Left lung (tissue), 14 donors: ENCODE measurements around the gene PITX3. TPM values are rescaled to one million over a fixed set of nuclear protein-coding genes. Genes with fewer than 3 reads are reported as not detected.

ENCODE experiments used
- ATAC-seq: fragments of 200-7000 bp; cut with Tn5 transposase; one replicate; pipeline ENCODE4 v1.9.1; 2020; ENCODE audit warnings: moderate library complexity
- DNase-seq, 4 donors: peaks; one replicate each; pipeline ENCODE4 v3.0.0-alpha.2; 2013 to 2020
- H3K27ac ChIP-seq, 2 donors: fragments of 200-600 bp; sonication (generic) in 1 of 2; one replicate each; pipeline versions ENCODE4 v1.5.0 to v1.8.0; 2020 to 2021
- H3K27me3 ChIP-seq, 2 donors: fragments of 200-600 bp; sonication (generic) in 1 of 2; one replicate each; pipeline versions ENCODE4 v1.5.0 to v1.8.0; 2020 to 2021
- H3K36me3 ChIP-seq, 2 donors: fragments of 200-600 bp; sonication (generic) in 1 of 2; one replicate each; pipeline versions ENCODE4 v1.5.0 to v1.8.0; 2020 to 2021
- H3K4me1 ChIP-seq, 2 donors: fragments of 200-600 bp; one replicate each; pipeline ENCODE4 v1.8.0; 2021
- H3K4me3 ChIP-seq, 2 donors: fragments of 200-600 bp; sonication (generic) in 1 of 2; one replicate each; pipeline versions ENCODE4 v1.5.0 to v1.8.0; 2020 to 2021; ENCODE audit warnings: mild to moderate bottlenecking in 1 of 2
- H3K9me3 ChIP-seq, 2 donors: fragments of 200-600 bp; sonication (generic) in 1 of 2; one replicate each; pipeline versions ENCODE4 v1.5.0 to v1.8.0; 2020 to 2021
- intact Hi-C, 2 donors: fragments of 100-400 bp; cut with DNase I; formaldehyde crosslinking; loops; one replicate each; pipeline versions ENCODE4 v1.11.2 to v1.14.2; 2022
- long read RNA-seq, 12 donors: library from polyadenylated mRNA in 2 of 12; unstranded in 2 of 12; transcript quantifications; one replicate each; pipeline ENCODE4 v2.0.0 and lab custom pipeline, GENCODE V29; 2019 to 2026
- polyA plus RNA-seq, 6 donors: library from polyadenylated mRNA; unstranded; fragments of 120-200 nt; gene quantifications; one replicate each; pipeline ENCODE4 v1.2.1, GENCODE V29; 2013; ENCODE audit not compliant: insufficient read length in 6 of 6
- total RNA-seq, 2 donors: library from RNA; stranded (reverse); fragmentation: NEBNext Ultra II Directional; extraction: Animal tissue kit (Norgen Biotek cat#: 25700); gene quantifications; one replicate each; pipeline ENCODE4 v1.2.1, GENCODE V29; 2021
- TF ChIP-seq, protein P1 (sequence below), 2 donors: fragments of 200-600 bp; sonication (generic) in 1 of 2; IDR thresholded peaks; one replicate each; pipeline versions ENCODE4 v1.5.0 to v1.8.0; 2021; ENCODE audit warnings: antibody characterized with exemption in 2 of 2
- donor health status: DM: no; HTN: yes; CAD: no.
- donor health status: DM: no; HTN: no; CAD: no.

The PITX3 gene
- total RNA-seq (under 1 TPM in 1 of 2 donors, not detected in 1; 0.29 TPM), polyA plus RNA-seq (1 to 10 TPM in 1 of 6 donors, under 1 TPM in 5; 0.28 to 1.4 (median 0.34) TPM)
- long read RNA-seq, donor 1 = 0 reads
- long read RNA-seq, donor 2, partial matches to known transcripts = 0 of 1 reads
- long read RNA-seq, donor 2, other reads (novel, unspliced or antisense) = 0 of 1 reads
- long read RNA-seq, donor 3 = 0 reads
- long read RNA-seq, donor 4 = 0 reads
- long read RNA-seq, donor 5 = 0 reads
- long read RNA-seq, donor 6 = 0 reads
- long read RNA-seq, donor 7 = 0 reads
- long read RNA-seq, donor 8 = 0 reads
- long read RNA-seq, donor 9 = 0 reads
- long read RNA-seq, donor 10 = 0 reads
- long read RNA-seq, donor 11 = 0 reads
- long read RNA-seq, donor 12 = 0 reads

DNA sequence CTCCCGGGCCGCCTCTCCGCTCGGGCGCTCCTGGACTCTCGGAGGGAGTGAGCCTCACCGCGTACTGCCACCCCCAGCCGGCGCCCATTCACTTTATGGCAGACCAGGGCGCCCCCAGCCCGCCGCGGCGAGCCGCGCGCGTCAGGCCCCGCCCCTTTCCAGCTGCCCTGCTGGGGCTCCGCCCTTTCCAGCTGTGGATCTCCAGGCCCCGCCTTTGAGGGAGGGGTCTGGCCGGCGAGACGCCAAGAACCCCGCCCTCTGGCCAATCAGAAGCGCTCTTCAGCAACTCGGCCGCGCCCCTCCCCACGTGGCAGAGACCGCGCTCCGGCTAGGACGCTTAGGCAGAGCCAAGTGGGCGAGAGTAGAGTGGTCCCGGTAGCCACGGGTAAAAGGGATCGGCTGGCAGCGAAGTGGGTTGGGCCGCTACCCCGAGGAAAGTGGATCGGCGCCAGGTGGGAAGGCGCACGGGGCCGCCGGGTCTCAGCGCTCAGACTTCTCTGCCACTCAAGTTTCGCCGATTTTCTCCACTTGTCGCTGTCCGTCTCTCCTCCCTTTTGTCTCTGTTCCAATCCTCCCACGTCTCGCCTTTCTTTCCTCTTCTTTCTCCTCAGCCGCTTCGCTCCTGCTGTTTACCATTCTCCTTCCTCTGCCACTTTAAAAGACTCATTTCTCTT, at the start of gene PITX3:
PITX3 (minus strand) TSS at position 69 of the 674 bp plus-strand sequence. CDS start 9,432 bp downstream, outside the sequence.
- peak; percentile 93 to 97 (median 95) for DNase-seq
- H3K27me3 ChIP-seq = peaks cover 0 to 56% of the 10 kb centered on the region in 2 donors
- H3K27ac ChIP-seq = no peak within 1 kb of the TSS
- peaks cover 18 to 35% of the 10 kb centered on the region in 2 donors for H3K4me1 ChIP-seq
- peak within 1 kb of the TSS; percentile 48 to 54 for H3K4me3 ChIP-seq
- no peaks in the 10 kb centered on the region for H3K9me3 ChIP-seq
- TF ChIP-seq, protein P1, sequence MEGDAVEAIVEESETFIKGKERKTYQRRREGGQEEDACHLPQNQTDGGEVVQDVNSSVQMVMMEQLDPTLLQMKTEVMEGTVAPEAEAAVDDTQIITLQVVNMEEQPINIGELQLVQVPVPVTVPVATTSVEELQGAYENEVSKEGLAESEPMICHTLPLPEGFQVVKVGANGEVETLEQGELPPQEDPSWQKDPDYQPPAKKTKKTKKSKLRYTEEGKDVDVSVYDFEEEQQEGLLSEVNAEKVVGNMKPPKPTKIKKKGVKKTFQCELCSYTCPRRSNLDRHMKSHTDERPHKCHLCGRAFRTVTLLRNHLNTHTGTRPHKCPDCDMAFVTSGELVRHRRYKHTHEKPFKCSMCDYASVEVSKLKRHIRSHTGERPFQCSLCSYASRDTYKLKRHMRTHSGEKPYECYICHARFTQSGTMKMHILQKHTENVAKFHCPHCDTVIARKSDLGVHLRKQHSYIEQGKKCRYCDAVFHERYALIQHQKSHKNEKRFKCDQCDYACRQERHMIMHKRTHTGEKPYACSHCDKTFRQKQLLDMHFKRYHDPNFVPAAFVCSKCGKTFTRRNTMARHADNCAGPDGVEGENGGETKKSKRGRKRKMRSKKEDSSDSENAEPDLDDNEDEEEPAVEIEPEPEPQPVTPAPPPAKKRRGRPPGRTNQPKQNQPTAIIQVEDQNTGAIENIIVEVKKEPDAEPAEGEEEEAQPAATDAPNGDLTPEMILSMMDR (IDR thresholded peaks at IDR 0.05) = no peak
- peak; percentile 74 for ATAC-seq
- intact Hi-C loops = no loop called here
- H3K36me3 ChIP-seq = no peaks in the 10 kb centered on the region

- intact Hi-C loops = no loop called here
- peaks cover 3 to 4% of the 10 kb centered on the region in 2 donors for H3K36me3 ChIP-seq
- no peaks in the 10 kb centered on the region for H3K9me3 ChIP-seq
- no peaks in the 10 kb centered on the region for H3K27me3 ChIP-seq
- no peak overlapping the region for H3K27ac ChIP-seq
- TF ChIP-seq, protein P1 (IDR thresholded peaks at IDR 0.05) = no peak
- no peak overlapping the region for H3K4me3 ChIP-seq
- no peak for DNase-seq
- no peak for ATAC-seq
- peaks cover 0 to 6% of the 10 kb centered on the region in 2 donors for H3K4me1 ChIP-seq
Observed at GRCh38 chr10:102289840-102290239, 48.5 kb upstream of the PITX3 start.

DNA sequence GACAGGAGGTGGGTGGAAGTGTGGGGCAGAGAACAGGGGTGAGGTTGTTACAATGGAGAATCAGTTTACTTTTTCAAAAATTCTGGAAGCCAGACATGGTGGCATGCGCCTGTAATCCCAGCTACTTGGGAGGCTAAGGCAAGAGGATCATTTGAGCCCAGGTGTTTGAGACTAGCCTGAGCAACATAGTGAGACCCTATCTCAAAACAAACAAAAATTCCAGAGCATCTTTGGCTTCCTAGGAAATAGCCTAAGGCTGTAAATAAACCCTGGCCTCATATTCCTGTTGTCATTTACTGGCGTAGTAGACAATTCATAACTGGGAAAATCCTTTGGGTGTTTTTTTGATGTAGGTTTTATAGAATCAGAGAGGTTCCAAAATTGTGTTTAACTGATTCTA, 48.0 kb upstream of the PITX3 start:
- H3K9me3 ChIP-seq = no peaks in the 10 kb centered on the region
- intact Hi-C loops = no loop called here
- no peak overlapping the region for H3K27ac ChIP-seq
- peaks cover 3 to 6% of the 10 kb centered on the region in 2 donors for H3K36me3 ChIP-seq
- DNase-seq (no peak), ATAC-seq (no peak)
- peaks cover 0 to 6% of the 10 kb centered on the region in 2 donors for H3K4me1 ChIP-seq
- no peak overlapping the region for H3K4me3 ChIP-seq
- H3K27me3 ChIP-seq = no peaks in the 10 kb centered on the region
- TF ChIP-seq, protein P1 (IDR thresholded peaks at IDR 0.05) = no peak

DNA sequence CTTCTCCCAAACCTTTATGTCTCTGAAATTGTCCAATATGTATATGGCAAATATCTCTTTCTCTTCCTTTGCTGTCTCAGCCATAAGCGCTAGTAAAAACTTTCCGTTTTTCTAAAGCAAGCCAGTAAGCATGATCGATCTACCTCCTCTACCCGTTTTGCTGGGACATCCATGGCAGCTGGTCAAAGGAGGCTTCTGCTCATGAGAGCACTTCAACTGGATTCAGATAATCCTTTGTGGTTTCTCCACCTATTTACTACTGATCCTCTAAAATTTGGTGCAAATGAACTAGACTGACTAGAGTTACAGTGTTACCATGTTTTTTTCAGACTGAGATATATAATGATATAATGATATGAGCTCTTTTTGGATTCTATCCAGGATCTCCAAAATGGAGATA, 46.7 kb upstream of the PITX3 start:
- ATAC-seq = no peak
- peaks cover 3 to 12% of the 10 kb centered on the region in 2 donors for H3K36me3 ChIP-seq
- no peak overlapping the region for H3K4me3 ChIP-seq
- intact Hi-C loops = no loop called here
- DNase-seq = no peak
- no peak overlapping the region for H3K27ac ChIP-seq
- H3K27me3 ChIP-seq = no peaks in the 10 kb centered on the region
- peaks cover 0 to 11% of the 10 kb centered on the region in 2 donors for H3K4me1 ChIP-seq
- TF ChIP-seq, protein P1 (IDR thresholded peaks at IDR 0.05) = no peak
- H3K9me3 ChIP-seq = no peaks in the 10 kb centered on the region

DNA sequence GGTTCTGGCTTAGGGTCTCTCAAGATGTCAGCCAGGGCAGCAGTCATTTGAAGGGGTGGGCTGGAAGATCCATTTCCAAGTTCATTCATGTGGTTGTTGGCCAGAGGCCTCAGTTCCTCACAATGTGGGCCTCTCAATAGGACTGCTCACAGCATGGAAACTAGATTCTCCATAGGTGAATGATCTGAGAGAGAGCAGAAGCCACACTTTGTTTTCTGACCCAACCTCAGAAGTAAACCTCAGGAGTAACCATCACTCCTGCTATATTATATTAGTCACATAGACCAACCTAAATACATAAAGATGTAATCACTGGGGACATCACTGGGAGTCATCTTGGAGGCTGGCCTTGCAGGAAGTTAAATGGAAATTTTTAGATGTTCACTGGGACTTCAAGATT, 46.2 kb upstream of the PITX3 start:
- ATAC-seq (no peak), DNase-seq (no peak)
- H3K9me3 ChIP-seq = no peaks in the 10 kb centered on the region
- H3K36me3 ChIP-seq = peaks cover 0 to 12% of the 10 kb centered on the region in 2 donors
- peaks cover 0 to 11% of the 10 kb centered on the region in 2 donors for H3K4me1 ChIP-seq
- H3K4me3 ChIP-seq = no peak overlapping the region
- H3K27me3 ChIP-seq = no peaks in the 10 kb centered on the region
- intact Hi-C loops = no loop called here
- H3K27ac ChIP-seq = no peak overlapping the region
- TF ChIP-seq, protein P1 (IDR thresholded peaks at IDR 0.05) = no peak
